Activated CD4-positive, alpha-beta T cell treated with anti-CD3 and anti-CD28 coated beads for 48 hours (primary cell): ENCODE measurements around the gene SLC25A43.
"Not testable (repeated sequence)": the region's sequence is repeated elsewhere in the genome, so short reads cannot be mapped to it uniquely, and the experiment has no call there.

Experiments
- DNase-seq: peaks from one replicate; pipeline ENCODE4 v3.0.0-alpha.2; 2020

Gene SLC25A43

GRCh38 chrX:119398974-119399771, at the start of gene SLC25A43:
Gene SLC25A43, plus strand, starts transcription at chrX:119399336. Its CDS starts 68 bp downstream, at chrX:119399404.
- DNase-seq: peak; percentile 25

DNA sequence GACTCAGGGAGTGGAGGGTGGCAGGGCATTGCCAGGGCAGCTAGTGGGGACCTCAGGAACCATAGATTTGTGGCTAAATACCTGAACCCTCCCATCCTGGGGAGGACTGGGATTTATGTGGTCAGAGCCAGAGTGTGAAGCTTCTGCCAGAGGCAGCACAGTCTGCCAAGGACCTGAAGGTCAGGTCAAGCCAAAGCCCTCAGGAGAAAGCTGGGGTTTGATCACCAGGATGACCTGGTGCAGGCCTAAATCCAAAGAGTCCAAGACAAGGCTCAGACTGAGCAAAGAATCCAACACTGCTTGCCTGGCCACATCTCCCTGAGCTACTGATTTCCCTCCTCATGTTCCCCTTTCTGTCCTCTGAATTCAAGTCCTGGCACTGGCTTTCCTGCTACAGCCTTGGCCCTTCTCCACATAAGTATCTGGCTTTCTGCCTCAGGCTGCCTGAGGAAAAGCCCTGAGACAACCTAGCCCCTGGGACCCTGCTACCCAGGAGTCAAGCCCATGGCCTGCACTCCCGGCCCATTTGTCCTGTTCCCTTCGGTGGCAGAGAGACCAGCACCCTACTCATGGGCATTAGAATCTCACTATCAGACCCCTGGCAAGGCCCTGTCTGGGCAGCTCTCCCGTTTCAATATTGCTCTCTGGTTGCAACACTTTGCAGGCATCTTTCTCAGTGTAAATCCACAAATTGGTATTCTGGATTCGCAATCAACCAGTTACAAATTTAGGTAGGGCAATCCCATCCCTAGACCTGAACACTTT, 39.3 kb upstream of the SLC25A43 start:
- DNase-seq: no peak

DNA sequence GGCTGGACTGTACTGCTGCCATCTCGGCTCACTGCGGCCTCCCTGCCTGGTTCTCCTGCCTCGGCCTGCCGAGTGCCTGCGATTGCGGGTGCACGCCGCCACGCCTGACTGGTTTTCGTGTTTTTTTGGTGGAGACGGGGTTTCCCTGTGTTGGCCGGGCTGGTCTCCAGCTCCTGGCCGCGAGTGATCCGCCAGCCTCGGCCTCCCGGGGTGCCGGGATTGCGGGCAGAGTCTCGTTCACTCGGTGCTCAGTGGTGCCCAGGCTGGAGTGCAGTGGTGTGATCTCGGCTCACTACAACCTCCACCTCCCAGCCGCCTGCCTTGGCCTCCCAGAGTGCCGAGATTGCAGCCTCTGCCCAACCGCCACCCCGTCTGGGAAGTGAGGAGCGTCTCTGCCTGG, 37.7 kb upstream of the SLC25A43 start:
- DNase-seq: not testable (repeated sequence)

- not testable (repeated sequence) for DNase-seq
These were observed 37.1 kb upstream of the SLC25A43 start for GRCh38 chrX:119362074-119362473.

GRCh38 chrX:119363391-119363790, 35.7 kb upstream of the SLC25A43 start:
- DNase-seq: no peak

DNA sequence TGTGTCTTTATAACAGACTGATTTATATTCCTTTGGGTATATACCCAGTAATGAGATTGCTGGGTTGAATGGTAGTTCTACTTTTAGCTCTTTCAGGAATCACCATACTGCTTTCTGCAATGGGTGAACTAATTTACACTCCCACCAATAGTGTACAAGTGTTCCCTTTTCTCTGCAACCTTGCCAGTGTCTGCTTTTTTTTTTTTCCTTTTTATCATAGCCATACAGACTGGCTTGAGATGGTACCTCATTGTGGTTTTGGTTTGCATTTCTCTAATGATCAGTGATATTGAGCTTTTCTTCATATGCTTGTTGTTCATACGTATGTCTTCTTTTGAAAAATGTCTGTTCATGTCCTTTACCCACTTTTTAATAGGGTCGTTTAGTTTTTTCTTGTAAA, 27.3 kb upstream of the SLC25A43 start:
- DNase-seq: not testable (repeated sequence)

- DNase-seq: no peak
These were observed 24.4 kb upstream of the SLC25A43 start for GRCh38 chrX:119374736-119375135.

DNA sequence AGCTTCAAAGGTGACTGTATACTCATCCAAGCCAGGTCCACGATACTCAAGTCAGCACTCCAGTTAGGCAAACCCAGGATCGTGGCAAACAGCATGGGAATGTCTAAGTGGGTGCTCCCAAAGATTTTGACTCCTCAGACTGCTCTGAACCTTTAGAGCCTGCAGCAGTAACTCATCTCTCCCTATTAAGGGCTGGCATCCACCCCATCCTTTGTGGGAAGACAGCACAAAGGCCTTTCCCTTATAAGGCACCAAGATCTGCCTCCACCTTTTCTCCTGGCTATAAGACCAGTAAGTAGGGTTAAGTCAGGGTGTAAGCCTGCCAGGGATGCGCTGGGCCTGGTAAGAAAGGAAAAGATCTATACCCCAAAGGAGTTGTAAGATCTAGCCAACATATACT, 23.6 kb upstream of the SLC25A43 start:
- DNase-seq: no peak

- no peak for DNase-seq
These were observed 22.8 kb upstream of the SLC25A43 start for GRCh38 chrX:119376312-119376711.

GRCh38 chrX:119381349-119381944, 17.7 kb upstream of the SLC25A43 start:
- DNase-seq: no peak

GRCh38 chrX:119382606-119383005, 16.5 kb upstream of the SLC25A43 start:
- DNase-seq: no peak

DNA sequence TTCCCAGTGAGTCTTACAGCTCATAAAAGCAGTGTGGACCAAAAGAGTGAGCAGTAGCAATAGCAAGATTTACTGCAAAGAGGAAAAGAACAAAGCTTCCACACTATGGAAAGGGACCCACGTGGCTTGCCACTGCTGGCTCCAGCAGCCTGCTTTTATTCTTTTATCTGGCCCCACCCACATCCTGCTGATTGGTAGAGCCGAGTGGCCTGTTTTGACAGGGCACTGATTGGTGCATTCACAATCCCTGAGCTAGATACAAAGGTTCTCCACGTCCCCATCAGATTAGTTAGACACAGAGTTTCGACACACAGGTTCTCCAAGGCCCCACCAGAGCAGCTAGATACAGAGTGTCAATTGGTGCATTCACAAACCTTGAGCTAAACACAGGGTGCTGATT, 12.5 kb upstream of the SLC25A43 start:
- DNase-seq: not testable (repeated sequence)

DNA sequence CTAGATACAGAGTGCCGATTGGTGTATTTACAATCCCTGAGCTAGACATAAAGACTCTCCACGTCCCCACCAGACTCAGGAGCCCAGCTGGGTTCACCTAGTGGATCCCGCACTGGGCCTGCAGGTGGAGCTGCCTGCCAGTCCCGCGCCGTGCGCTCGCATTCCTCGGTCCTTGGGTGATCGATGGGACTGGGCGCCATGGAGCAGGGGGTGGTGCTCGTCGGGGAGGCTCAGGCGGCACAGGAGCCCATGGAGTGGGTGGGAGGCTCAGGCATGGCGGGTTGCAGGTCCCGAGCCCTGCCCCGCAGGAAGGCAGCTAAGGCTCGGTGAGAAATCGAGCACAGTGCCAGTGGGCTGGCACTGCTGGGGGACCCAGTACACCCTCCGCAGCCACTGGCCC, 11.7 kb upstream of the SLC25A43 start:
- not testable (repeated sequence) for DNase-seq

GRCh38 chrX:119389214-119389613, 9.9 kb upstream of the SLC25A43 start:
- no peak for DNase-seq

DNA sequence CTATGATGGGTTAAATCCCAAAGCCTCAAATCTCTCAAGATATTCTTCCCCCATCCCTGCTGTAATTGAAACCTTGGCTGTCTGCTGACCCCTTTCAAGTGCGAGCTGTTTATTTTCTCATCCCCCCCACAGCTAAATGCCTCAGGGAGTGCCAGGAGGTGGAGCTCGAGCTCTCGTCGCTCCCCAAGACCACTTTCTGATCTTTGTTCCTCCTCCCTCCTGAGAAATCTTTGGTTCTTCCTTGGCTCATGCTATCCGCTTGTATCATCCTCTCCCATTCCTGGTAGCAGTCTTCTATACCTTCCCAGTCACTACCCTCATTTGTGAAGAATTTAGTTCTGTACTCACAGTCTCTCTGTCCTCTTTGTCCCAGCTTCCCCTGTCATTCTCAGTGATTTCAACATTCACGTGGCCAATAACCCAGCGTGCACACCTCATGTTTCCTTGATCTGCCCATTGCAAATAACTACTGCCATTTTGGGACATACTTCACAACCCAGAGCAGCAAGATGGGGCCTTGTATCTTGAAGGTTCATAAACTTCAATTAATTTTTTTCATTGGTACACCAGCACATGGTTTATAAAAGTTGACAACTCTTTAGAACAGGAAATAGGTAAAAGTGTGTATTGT, 9.2 kb upstream of the SLC25A43 start:
- no peak for DNase-seq

DNA sequence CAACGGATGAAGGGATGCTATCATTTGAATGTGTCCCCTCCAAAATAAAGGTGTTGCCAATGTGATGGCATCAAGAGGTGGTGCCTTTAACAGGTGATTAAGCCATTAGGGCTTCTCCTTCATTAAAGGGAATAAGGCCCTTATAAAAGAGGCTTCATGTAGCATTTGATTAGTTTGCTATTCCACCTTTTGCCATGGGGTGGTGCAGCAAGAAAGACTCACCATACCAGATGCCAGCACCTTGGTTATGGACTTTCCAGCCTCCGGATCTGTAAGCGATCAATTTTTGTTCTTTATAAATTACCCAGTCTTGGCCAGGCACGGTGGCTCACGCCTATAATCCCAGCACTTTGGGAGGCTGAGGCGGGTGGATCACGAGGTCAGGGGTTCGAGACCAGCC, 7.9 kb upstream of the SLC25A43 start:
- DNase-seq: peak; percentile 4

DNA sequence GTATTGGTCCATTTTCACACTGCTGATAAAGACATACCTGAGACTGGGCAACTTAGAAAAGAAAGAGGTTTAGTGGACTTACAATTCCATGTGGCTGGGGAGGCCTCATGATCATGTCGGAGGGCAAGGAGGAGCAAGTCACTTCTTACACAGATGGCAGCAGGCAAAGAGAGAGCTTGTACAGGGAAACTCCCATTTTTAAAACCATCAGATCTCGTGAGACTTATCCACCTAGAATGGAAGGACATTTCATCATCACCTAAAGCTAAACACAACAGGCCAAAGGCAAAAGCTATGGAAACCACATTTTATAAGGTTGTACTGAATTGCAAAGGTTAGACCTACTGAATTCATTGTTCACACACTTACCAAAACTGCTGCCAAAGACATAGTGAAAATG, 6.0 kb upstream of the SLC25A43 start:
- DNase-seq: no peak

- DNase-seq: no peak
These were observed 556 bp upstream of the SLC25A43 start for GRCh38 chrX:119398587-119398973.

GRCh38 chrX:119399772-119400101, 601 bp downstream of the SLC25A43 start:
- no peak for DNase-seq

DNA sequence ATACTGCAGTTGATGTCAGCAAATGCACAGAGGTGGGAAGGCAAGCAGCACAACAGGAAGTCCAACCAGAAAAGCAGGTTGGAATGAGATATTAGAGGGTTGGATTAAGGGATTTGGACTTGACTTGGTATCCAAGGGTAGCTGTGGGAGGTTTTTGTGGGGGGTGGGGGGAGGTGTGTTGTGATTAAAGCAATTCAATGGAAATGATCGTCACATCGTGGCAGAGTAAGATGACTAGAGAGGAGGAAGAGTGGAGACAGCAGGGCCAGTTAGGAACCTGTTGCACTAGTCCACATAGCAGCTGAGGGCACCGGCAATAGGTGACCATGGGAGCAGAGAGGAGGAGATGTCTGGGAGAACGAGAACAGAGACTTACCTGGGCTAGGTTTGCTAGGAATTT, 2.4 kb downstream of the SLC25A43 start:
- DNase-seq: no peak

DNA sequence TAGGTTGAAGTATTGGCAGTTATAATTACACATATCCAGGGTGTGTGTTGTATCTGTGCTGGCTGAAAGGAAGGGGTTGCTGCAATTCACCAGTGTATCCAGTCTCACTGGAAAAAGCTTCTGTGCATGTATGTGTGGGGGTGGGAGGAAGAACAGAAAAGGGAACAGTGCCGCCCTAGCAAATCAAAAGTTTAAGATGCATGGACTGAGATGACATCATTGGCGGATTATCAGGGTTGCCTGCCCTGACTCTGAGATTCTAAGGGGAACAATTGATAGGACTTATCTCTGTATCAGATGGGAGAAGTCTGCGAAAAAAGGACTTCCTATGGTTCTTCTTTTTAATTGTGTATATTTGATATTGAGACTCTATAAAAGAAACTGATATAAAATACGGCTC, 3.5 kb downstream of the SLC25A43 start:
- no peak for DNase-seq

DNA sequence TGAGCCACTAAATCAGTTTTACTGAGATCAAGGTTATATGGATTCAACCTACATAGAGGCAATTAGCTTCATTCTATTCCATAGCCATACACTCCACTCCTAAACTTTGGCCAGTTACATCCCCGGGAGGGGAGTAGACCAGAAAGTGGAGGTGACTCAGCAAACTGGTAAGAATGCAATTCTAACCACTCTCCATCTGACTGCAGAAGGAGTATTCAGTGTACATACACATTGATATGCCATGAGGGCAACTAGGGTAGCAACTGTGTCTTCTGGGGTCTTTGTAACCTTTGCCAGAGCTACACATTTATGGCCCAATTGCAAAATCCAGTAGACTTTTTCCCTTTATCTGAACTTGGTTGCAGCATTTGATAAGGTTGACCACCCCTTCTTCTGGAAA, 7.6 kb downstream of the SLC25A43 start:
- no peak for DNase-seq

GRCh38 chrX:119407681-119408080, 8.5 kb downstream of the SLC25A43 start:
- no peak for DNase-seq
